Parathyroid adenoma (tissue), 2 donors: ENCODE measurements around the gene TMEM52.
A peak's percentile ranks its signal among the peaks of the same experiment; 100 is the strongest.

Source experiments
- H2AFZ ChIP-seq: fragments of 300-600 bp; sonication (generic); one replicate; pipeline ENCODE4 v1.7.0; 2017; ENCODE audit warnings: antibody characterized with exemption, mild to moderate bottlenecking
- H3K27ac ChIP-seq: fragments of 300-600 bp; sonication (generic); one replicate; pipeline ENCODE4 v1.7.0; 2017
- H3K27me3 ChIP-seq: fragments of 300-600 bp; sonication (generic); one replicate; pipeline ENCODE4 v1.7.0; 2017; ENCODE audit warnings: low read length; ENCODE audit not compliant: control insufficient read depth, insufficient read depth
- H3K36me3 ChIP-seq: fragments of 300-600 bp; sonication (generic); one replicate; pipeline ENCODE4 v1.7.0; 2017; ENCODE audit warnings: low read length; ENCODE audit not compliant: control insufficient read depth, insufficient read depth
- H3K4me1 ChIP-seq: fragments of 300-600 bp; sonication (generic); one replicate; pipeline ENCODE4 v1.7.0; 2017; ENCODE audit warnings: control low read depth
- H3K4me2 ChIP-seq: fragments of 300-600 bp; sonication (generic); one replicate; pipeline ENCODE4 v1.7.0; 2017; ENCODE audit warnings: low read length
- H3K4me3 ChIP-seq: fragments of 300-600 bp; sonication (generic); one replicate; pipeline ENCODE4 v1.7.0; 2017; ENCODE audit warnings: low read depth, low read length
- H3K79me2 ChIP-seq: fragments of 300-600 bp; sonication (generic); one replicate; pipeline ENCODE4 v1.7.0; 2017; ENCODE audit warnings: control low read depth
- H3K9ac ChIP-seq: fragments of 300-600 bp; sonication (generic); one replicate; pipeline ENCODE4 v1.7.0; 2017; ENCODE audit warnings: mild to moderate bottlenecking
- H3K9me3 ChIP-seq: fragments of 300-600 bp; sonication (generic); one replicate; pipeline ENCODE4 v1.7.0; 2017; ENCODE audit warnings: low read length; ENCODE audit not compliant: control insufficient read depth
- CTCF ChIP-seq: fragments of 300-600 bp; sonication (generic); IDR thresholded peaks from one replicate; pipeline ENCODE4 v1.7.0; 2017; ENCODE audit warnings: antibody characterized with exemption, mild to moderate bottlenecking
- donor health status: primary hyperparathyroidism.

The TMEM52 gene

GRCh38 chr1:1892079-1892762 is 26.9 kb downstream of the TMEM52 start:
- H3K9me3 ChIP-seq = no peaks in the 10 kb centered on the region
- no peaks in the 10 kb centered on the region for H3K36me3 ChIP-seq
- peak overlapping the region; percentile 79 for H2AFZ ChIP-seq
- H3K9ac ChIP-seq = no peak overlapping the region
- H3K4me3 ChIP-seq = peak overlapping the region; percentile 69
- no peaks in the 10 kb centered on the region for H3K27me3 ChIP-seq
- H3K4me2 ChIP-seq = peak overlapping the region; percentile 91
- no peak for TF ChIP-seq CTCF
- H3K4me1 ChIP-seq = peaks cover 3% of the 10 kb centered on the region
- peak overlapping the region; percentile 19 for H3K27ac ChIP-seq
- peaks cover 16% of the 10 kb centered on the region for H3K79me2 ChIP-seq

GRCh38 chr1:1891349-1892078 is 27.6 kb downstream of the TMEM52 start:
- peak overlapping the region; percentile 91 for H3K4me2 ChIP-seq
- no peak overlapping the region for H3K9ac ChIP-seq
- H2AFZ ChIP-seq = peak overlapping the region; percentile 79
- peak overlapping the region; percentile 19 for H3K27ac ChIP-seq
- H3K36me3 ChIP-seq = no peaks in the 10 kb centered on the region
- H3K27me3 ChIP-seq = no peaks in the 10 kb centered on the region
- H3K4me1 ChIP-seq = peaks cover 3% of the 10 kb centered on the region
- H3K79me2 ChIP-seq = peaks cover 18% of the 10 kb centered on the region
- H3K9me3 ChIP-seq = no peaks in the 10 kb centered on the region
- no peak for TF ChIP-seq CTCF
- peak overlapping the region; percentile 69 for H3K4me3 ChIP-seq

- no peak within 1 kb of the TSS for H3K9ac ChIP-seq
- H3K9me3 ChIP-seq = no peaks in the 10 kb centered on the region
- H3K27me3 ChIP-seq = no peaks in the 10 kb centered on the region
- no peaks in the 10 kb centered on the region for H3K36me3 ChIP-seq
- H3K4me2 ChIP-seq = peak within 1 kb of the TSS; percentile 91
- peaks cover 21% of the 10 kb centered on the region for H3K79me2 ChIP-seq
- H3K4me3 ChIP-seq = peak within 1 kb of the TSS; percentile 70
- H3K4me1 ChIP-seq = peaks cover 3% of the 10 kb centered on the region
- H2AFZ ChIP-seq = peak within 1 kb of the TSS; percentile 79
- H3K27ac ChIP-seq = peak within 1 kb of the TSS; percentile 54
- TF ChIP-seq CTCF = no peak
Observed at GRCh38 chr1:1890506-1891348, 28.4 kb downstream of the TMEM52 start, which contains the start of gene GNB1. Gene GNB1 (minus strand): TSS chr1:1891087. CDS start chr1:1825453, 65,634 bp downstream.

GRCh38 chr1:1889847-1890505 is 29.1 kb downstream of the TMEM52 start:
- Histone ChIP-seq H3K36me3 (no peaks in the 10 kb centered on the region), H3K79me2 (peaks cover 21% of the 10 kb centered on the region), H3K27me3 (no peaks in the 10 kb centered on the region), H3K27ac (peak overlapping the region; percentile 54), H3K4me1 (peaks cover 3% of the 10 kb centered on the region), H3K9ac (no peak overlapping the region), H3K4me2 (peak overlapping the region; percentile 88), H3K9me3 (no peaks in the 10 kb centered on the region), H2AFZ (peak overlapping the region; percentile 56), H3K4me3 (peak overlapping the region; percentile 70)
- TF ChIP-seq CTCF = no peak
